Measurements from ENCODE around the gene TLE1.

Gene TLE1

GRCh38 chr9:81686614-81687520 lies 2.5 kb downstream of the TLE1 start:
- peak; percentile 67 for DNase-seq (ENCODE audit: low read depth)

- no peak for DNase-seq (ENCODE audit: low read depth)
These were observed 3.4 kb downstream of the TLE1 start for GRCh38 chr9:81685763-81686613.

DNA sequence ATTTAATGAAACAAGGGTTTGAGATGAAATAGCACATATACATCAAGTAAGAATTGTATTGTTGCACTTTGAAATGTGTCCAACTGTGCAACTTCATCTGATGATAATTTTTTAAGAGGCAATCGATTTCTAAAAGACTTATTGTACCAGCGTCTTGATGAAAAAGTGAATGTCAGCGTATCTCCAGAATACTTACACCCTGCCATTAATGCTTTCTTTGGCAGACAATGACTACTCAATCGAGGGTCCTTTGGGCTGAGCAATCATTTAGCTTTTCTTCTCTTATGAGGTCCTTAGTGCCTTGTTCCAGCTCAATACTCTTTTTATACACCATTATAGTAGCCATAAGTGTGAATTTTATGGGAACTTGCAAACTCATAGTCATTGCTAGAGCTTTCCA lies 4.7 kb downstream of the TLE1 start:
- no peak for DNase-seq (ENCODE audit: low read depth)

- DNase-seq (ENCODE audit: low read depth): no peak
These were observed 5.6 kb downstream of the TLE1 start for GRCh38 chr9:81683704-81684103.

GRCh38 chr9:81683238-81683637 lies 6.1 kb downstream of the TLE1 start:
- DNase-seq (ENCODE audit: low read depth): no peak

- no peak for DNase-seq (ENCODE audit: low read depth)
These were observed 6.5 kb downstream of the TLE1 start for GRCh38 chr9:81682797-81683196.

GRCh38 chr9:81682177-81682576 lies 7.2 kb downstream of the TLE1 start:
- no peak for DNase-seq (ENCODE audit: low read depth)

- no peak for DNase-seq (ENCODE audit: low read depth)
These were observed 8.8 kb downstream of the TLE1 start for GRCh38 chr9:81680506-81680905.

GRCh38 chr9:81680006-81680405 lies 9.3 kb downstream of the TLE1 start:
- DNase-seq (ENCODE audit: low read depth): no peak

DNA sequence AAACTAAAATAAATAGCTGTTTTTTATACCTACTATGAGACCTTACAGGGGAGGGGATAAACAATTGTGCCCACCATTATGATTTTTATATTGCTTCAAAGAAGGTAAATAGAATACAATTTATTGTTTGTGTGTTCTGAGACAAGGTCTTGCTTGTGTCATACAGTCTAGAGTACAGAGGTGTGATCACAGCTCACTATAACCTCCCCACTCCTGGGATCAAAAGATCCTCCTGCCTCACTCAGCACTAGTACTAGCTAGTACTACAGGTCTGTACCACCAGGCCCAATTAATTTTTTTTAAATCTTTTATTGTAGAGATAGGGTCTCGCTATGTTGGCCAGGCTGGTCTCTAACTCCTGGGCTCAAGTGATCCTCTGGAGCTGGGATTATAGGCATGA lies 11.3 kb downstream of the TLE1 start:
- no peak for DNase-seq (ENCODE audit: low read depth)

DNA sequence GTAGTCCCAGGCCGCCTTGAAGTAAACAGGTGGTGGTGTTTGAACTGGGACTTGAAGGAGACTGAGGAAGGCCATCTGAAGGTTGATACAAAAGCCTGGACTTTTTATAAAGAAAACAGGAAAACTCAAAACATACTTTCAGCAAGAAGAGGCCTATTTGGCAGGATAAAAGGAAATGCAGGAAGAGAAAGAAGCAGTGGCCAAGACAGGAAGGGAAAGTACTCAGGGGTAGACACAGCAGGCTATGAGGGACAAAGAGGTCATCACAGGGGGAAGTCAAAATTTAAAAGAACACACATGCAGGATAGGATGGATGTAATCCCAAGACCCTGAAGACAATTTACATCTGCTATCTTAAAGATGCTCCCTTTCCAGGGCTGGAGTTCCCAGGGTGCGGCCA lies 13.0 kb downstream of the TLE1 start:
- DNase-seq (ENCODE audit: low read depth): no peak

- DNase-seq (ENCODE audit: low read depth): no peak
These were observed 16.0 kb downstream of the TLE1 start for GRCh38 chr9:81673310-81673709.

- peak; percentile 50 for DNase-seq (ENCODE audit: low read depth)
These were observed 17.5 kb downstream of the TLE1 start for GRCh38 chr9:81671880-81672280.

DNA sequence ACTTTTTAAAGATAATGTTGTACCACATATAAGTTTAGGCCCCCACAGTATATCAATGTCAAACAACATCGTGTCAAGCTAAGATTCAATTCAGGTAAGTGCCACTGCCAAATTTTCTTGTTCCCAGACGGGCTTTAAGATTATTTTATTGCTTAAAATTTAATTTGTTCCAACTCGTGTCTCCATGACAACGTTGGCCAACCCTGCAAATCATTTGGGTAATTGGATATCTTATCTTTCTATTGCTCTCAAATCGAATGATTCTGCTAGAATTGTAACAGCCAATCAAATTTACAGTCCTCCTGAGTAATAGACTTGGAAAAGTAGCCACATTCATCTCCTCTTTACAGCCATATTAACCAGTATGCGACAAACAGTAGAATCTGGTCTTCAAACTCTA lies 19.5 kb downstream of the TLE1 start:
- no peak for DNase-seq (ENCODE audit: low read depth)

- no peak for DNase-seq (ENCODE audit: low read depth)
These were observed 20.2 kb downstream of the TLE1 start for GRCh38 chr9:81669041-81669651.

DNA sequence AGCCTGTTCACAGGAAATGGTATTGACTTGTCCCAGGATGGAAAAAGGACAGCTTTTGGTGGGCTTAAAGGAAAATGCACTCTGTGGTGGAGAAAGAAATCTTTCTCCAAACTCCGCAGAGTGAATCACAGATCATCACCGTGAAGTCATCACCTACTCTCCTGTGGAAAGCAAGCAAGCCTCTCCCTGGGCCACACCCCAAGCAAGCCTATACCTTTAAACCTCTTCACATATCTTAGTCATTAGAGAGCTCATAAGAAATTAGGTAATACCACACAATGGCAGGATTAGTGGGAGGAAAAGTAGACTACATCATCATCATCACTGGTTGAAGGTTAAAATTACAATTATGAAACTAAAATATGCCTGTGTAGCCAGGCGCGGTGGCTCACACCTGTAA lies 23.2 kb downstream of the TLE1 start:
- DNase-seq (ENCODE audit: low read depth): no peak

- DNase-seq (ENCODE audit: low read depth): no peak
These were observed 23.9 kb downstream of the TLE1 start for GRCh38 chr9:81665322-81665871.

- DNase-seq (ENCODE audit: low read depth): no peak
These were observed 24.6 kb downstream of the TLE1 start for GRCh38 chr9:81664638-81665222.

- DNase-seq (ENCODE audit: low read depth): no peak
These were observed 28.0 kb downstream of the TLE1 start for GRCh38 chr9:81661339-81661738.

GRCh38 chr9:81656871-81657337 lies 32.4 kb downstream of the TLE1 start:
- no peak for DNase-seq (ENCODE audit: low read depth)

- no peak for DNase-seq (ENCODE audit: low read depth)
These were observed 33.3 kb downstream of the TLE1 start for GRCh38 chr9:81656004-81656403.

GRCh38 chr9:81653240-81653639 lies 36.1 kb downstream of the TLE1 start:
- DNase-seq (ENCODE audit: low read depth): no peak
